Peyer's patch (tissue), 4 donors: Measurements from ENCODE around the gene IL21R.

Experiments
- POLR2A ChIP-seq, 2 donors: fragments of 450-650 bp; IDR thresholded peaks; one replicate each; pipeline ENCODE4 v1.5.1; 2017; ENCODE audit warnings: antibody characterized with exemption in 2 of 2, mild to moderate bottlenecking in 2 of 2, moderate library complexity in 2 of 2
- TF ChIP-seq, protein P1 (sequence below), 6 experiments: fragments of 450-650 bp in 4 of 6; fragments of 200-600 bp in 2 of 6; sonication (generic) in 1 of 6; IDR thresholded peaks; one replicate each; pipeline ENCODE4 v1.5.1; 2017 to 2019; ENCODE audit warnings: antibody characterized with exemption in 6 of 6, mild to moderate bottlenecking in 3 of 6, moderate library complexity in 1 of 6

DNA sequence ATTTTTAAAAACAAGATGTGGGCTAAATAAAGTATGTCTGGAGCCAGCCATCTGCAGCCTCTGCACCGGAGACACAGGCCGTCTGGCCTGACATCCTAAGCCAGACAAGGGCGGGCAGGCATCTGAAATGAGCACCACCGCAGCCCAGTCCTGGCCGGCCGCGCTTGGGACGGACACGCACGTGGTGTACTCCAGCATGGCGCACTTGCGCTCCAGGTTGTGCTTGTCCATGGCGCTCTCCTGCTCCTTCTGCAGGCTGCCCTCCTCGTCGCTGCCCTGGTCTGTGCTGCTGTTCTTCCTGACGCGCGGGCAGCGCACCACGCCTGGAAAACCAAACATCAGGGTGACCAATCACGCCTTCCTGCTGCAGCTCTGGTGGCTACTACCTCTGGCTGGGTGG lies 87.4 kb downstream of the IL21R start:
- TF ChIP-seq, protein P1, sequence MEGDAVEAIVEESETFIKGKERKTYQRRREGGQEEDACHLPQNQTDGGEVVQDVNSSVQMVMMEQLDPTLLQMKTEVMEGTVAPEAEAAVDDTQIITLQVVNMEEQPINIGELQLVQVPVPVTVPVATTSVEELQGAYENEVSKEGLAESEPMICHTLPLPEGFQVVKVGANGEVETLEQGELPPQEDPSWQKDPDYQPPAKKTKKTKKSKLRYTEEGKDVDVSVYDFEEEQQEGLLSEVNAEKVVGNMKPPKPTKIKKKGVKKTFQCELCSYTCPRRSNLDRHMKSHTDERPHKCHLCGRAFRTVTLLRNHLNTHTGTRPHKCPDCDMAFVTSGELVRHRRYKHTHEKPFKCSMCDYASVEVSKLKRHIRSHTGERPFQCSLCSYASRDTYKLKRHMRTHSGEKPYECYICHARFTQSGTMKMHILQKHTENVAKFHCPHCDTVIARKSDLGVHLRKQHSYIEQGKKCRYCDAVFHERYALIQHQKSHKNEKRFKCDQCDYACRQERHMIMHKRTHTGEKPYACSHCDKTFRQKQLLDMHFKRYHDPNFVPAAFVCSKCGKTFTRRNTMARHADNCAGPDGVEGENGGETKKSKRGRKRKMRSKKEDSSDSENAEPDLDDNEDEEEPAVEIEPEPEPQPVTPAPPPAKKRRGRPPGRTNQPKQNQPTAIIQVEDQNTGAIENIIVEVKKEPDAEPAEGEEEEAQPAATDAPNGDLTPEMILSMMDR (IDR thresholded peaks at IDR 0.05), result no peak
- TF ChIP-seq POLR2A (IDR thresholded peaks at IDR 0.05), result no peak
